HG03378 (cell line): Measurements from ENCODE around the gene ZNF181.
A peak's percentile ranks its signal among the peaks of the same experiment; 100 is the strongest.
"Not testable (repeated sequence)": the region's sequence is repeated elsewhere in the genome, so short reads cannot be mapped to it uniquely, and the experiment has no call there.

Experiments used
- ATAC-seq: cut with Tn5 transposase; IDR thresholded peaks from one replicate; pipeline ENCODE4 v1.9.1; 2021; ENCODE audit warnings: mild to moderate bottlenecking, moderate library complexity; ENCODE audit not compliant: unreplicated experiment

ZNF181 gene

DNA sequence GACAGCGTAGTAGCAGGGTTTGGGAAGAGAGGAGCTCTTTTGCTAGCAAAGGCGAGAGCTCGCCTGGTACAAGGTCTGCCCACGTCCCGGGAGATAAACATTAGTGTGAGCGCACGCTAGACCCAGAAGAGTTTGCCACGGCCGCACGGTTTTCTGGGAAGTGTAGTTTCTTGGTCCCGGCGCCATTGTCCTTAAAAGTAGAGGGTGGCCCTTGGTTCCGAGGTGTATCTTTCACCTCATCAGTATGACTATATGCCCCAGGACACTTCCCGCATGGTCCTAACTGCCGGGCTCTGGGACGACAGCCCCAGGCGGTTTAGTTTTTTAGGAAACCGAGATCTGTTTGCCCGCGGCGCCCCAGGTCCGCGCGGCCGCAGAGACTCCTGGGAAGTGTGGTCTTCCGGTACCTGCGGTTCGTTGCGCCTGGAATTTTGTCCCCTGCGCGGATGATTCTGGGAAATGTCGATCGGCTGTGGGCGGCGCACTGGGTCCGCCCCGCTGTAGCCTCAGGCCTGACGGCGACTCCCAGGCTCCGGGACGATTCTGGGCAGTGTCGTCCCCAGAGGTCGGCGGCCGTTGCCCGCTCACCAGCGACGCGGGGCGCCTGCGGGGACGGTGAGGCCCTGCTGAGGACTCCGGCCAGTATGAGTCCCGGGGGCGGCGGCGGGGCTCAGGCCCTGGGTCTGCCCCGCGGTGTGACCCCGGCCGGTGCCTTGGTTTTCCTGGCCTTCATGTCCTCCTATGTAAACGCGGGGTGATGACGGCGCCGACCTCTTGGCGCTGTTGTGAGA is at the start of gene ZNF181:
Gene ZNF181, plus strand, starts transcription at position 498 of the 791 bp plus-strand sequence. CDS start 795 bp downstream, outside the sequence.
- peak; percentile 71 for ATAC-seq

DNA sequence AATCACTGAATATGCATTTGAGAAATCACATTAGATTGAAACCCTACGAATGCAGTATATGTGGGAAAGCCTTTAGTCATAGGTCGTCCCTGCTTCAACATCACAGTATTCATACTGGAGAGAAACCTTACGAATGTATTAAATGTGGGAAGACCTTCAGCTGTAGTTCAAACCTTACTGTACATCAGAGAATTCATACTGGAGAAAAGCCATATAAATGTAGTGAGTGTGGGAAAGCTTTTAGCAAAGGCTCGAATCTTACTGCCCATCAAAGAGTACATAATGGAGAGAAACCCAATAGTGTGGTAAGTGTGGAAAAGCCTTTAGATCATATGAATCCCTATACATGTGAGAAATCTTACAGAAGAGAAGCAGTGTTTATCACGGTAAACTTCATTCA is 48.8 kb upstream of the ZNF181 start:
- ATAC-seq = not testable (repeated sequence)

- no peak for ATAC-seq
These were observed 47.6 kb upstream of the ZNF181 start for GRCh38 chr19:34686455-34686854.

DNA sequence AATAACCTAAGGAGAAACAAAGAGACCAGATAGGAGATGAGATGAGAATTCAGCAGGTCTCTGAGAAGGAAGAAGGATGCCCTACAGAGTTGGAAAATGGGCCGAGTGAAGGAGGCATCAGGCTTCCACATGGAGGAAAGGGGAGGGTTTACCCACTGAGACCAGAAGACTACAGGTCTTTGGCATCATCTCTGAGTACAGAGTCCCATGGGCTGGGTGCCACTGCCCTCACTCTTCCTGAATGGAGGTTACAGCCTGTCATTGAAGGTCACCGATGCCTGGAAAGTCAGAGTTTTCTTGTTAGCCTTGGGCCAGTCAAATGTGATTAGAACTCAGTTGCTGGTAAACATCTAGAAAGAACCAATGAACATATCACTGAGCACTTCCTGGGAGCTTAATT is 46.7 kb upstream of the ZNF181 start:
- no peak for ATAC-seq

- no peak for ATAC-seq
These were observed 45.5 kb upstream of the ZNF181 start for GRCh38 chr19:34688592-34688991.

GRCh38 chr19:34690372-34690771 is 43.7 kb upstream of the ZNF181 start:
- no peak for ATAC-seq

DNA sequence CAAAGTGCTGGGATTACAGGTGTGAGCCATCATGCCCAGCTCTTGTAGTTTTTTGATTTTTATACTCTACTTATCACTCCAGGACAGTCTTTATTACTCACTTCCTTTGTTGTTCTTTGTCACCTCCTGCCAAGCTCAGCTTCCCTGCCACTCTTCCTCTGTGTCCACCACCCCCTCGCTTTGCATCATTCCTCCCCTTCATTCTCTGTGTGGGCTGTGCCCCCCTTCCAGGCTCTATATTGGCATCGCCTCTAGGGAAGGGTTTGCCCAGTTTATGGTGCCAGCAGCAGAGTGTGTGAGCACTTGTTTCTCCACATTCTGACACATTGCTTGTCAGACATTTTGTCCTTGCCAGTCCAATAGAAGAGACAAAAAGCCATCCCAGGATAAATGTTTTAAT is 41.5 kb upstream of the ZNF181 start:
- ATAC-seq = no peak

DNA sequence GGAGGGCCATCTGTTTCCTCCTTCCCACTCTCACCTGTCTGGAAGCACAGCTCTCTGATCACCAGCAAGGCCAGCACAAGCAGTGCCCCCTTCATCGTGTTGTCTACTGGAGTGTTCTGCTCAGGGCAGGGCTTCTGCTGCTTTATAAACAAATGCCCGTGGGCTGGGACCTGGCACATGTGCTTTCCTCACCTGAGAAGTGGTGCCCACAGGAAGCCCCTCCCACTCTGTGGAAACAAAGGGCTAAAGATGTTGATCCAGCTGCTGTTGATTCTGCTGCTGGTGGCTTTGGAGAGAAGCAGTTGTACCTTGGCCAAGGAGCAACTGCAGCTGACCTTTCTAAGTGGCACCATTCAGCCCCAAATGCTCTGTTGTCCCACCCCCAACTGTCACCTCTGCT is 26.4 kb upstream of the ZNF181 start:
- ATAC-seq = no peak

DNA sequence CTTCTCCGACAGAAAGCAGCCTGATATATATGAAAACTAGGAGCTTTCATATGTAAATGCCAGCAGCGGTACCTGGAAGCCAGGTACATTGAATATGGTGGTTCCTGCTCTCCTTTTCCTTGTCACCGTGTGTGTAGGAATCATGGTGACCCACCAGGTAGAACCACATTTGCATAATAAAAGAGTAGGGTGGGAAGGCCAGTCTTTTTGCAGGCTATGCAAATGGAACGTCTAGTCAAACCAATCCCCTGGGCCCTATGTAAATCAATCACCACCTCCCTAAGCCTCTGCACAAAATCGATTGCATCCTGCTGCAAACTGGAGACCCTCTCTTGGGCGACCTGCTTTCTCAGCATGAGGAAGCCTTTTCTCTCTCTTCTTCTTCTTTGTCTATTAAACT is 22.2 kb upstream of the ZNF181 start:
- no peak for ATAC-seq

GRCh38 chr19:34712395-34713261 is 21.4 kb upstream of the ZNF181 start:
- ATAC-seq = no peak

- no peak for ATAC-seq
These were observed 20.8 kb upstream of the ZNF181 start for GRCh38 chr19:34713262-34713637.

GRCh38 chr19:34715357-34715756 is 18.7 kb upstream of the ZNF181 start:
- no peak for ATAC-seq

DNA sequence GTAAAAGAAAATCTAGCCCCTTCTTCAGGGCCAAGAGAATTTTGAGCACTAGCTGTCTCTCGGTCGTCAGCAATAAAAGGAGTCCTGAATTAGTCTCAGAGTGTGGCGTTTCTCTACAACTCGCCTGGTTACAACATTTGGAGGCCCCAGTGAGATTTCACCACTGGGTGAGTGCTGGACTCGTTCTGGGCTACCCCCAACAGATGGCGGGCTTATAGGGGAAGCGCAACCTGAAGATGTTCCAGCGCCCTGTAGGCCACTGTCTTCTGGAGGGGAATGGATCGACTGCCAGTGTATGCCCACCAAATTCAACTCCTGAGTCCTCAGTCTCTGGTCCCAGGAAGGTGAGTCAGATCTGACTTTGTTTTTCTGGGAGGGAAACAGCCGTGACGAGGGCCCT is 11.7 kb upstream of the ZNF181 start:
- no peak for ATAC-seq

DNA sequence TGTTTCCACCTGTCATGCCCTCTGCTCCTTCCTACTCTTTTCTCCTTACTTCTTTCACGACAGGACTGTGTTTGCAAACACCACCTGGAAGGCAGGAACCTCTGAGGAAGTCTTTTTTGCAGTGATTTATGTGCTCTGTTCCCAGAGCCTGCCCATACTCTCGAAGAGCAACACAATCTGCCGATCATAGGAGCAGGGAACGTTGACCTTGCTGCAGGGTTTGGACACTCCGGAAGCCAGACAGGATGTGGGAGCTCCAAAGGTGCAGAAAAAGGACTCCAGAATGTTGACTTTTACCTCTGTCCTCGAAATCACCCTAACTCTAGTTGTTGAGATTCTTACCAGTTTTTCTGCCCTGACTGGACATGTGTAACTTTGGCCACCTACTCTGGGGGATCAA is 8.6 kb upstream of the ZNF181 start:
- ATAC-seq = no peak

DNA sequence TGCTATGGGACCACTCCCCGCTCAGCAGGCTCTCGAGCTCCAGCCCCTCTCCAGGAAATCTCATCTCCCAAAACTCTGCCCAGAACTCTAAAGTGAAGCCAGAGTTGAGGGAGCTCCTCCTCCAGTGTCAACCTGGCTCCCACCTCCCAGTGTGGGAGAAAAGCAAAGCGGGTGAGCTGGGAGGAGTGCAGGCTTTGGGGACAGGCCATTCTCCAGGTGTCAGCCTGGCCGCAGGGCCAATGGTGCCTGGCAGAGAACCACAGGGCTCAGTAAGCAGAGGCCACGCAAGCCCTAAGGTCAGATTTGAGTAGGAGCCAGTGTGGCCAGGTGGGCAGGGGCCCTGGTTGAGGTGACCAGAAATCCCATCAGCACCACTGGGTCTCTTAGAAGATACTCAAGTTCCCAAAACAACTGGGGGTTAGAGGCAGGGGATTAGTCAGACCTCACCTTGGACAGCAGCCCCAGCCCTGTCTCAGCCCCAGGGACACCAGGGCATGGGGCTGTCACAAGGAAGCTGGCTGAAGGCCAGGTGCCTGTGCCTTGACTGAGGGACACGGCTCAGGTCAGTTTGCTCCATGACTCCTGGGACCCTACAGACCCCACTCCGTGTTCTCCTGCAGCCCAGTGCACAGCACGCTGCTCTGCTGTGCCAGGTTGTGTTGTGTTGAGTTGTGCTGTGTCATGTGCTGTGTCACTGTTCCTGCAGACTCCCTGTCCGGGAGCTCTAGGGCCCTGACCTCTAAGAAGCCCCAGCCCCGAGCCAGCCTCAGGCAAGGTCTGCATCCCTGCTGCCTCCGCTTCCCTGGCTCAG is 2.8 kb upstream of the ZNF181 start:
- ATAC-seq = no peak

DNA sequence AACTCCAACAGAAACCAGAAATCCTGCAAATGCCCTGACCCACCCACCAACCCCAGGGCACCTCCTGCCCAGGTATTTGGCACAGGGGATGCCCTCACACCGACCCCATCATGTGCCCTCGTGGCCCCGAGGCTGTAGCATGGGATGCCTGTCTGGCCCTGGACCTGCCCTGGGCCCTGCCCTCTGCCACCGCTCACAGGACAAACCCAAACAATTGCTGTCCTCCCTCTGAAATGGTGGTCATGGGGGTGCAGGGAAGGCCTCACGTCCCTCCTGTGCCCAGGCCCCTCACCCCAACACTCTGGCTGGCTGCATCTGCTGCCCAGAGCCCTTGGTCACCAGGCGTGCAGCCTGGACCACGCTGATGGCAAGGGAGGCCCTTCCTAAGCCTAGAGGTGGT is 2.1 kb upstream of the ZNF181 start:
- no peak for ATAC-seq

DNA sequence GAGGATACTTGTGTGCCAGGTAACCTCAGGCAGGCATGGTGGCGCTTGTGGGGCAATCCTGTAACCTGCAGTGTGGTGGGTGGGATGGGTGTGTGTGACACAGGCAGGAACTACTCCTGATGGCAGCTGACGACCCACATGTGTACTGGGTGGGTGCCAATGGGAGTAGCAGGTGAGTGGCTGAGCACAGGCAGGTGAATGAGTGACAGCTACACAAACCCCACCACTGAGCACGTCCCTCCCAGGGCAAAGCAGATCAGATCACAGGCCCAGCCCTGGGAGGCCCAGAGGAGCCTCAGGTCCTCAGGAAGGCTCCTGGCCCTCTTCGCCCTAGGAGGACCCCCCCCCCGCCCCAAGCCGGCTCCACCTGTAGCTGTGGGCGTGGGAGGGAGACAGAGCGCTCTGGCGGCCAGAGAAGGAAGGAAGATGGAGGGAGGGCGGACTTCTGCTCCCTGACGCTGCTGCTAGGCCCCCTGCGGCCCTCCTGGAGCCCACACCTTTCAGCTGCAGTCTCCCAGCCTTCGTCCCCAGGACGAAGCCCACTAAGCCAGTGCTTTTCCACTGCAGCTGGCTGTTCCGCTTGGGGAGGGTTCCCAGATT is 1.3 kb upstream of the ZNF181 start:
- ATAC-seq = no peak

- peak; percentile 19 for ATAC-seq
These were observed 737 bp upstream of the ZNF181 start for GRCh38 chr19:34733266-34733745.

GRCh38 chr19:34734537-34735103 is 577 bp downstream of the ZNF181 start:
- peak; percentile 29 for ATAC-seq
